ENCODE measurements around the gene DNAJC1.
A peak's percentile ranks its signal among the peaks of the same experiment; 100 is the strongest.
"Not testable (repeated sequence)": the region's sequence is repeated elsewhere in the genome, so short reads cannot be mapped to it uniquely, and the experiment has no call there.

DNAJC1 gene

GRCh38 chr10:21726601-21727225 lies 276.8 kb downstream of the DNAJC1 start:
- no peak for DNase-seq (ENCODE audit: low read depth)

GRCh38 chr10:21724687-21725367 lies 278.7 kb downstream of the DNAJC1 start:
- DNase-seq (ENCODE audit: low read depth), result peak; percentile 100

GRCh38 chr10:21724020-21724589 lies 279.4 kb downstream of the DNAJC1 start:
- DNase-seq (ENCODE audit: low read depth), result peak; percentile 43

GRCh38 chr10:21722209-21722608 lies 281.3 kb downstream of the DNAJC1 start:
- no peak for DNase-seq (ENCODE audit: low read depth)

- peak; percentile 77 for DNase-seq (ENCODE audit: low read depth)
These were observed 282.4 kb downstream of the DNAJC1 start for GRCh38 chr10:21721000-21721665.

GRCh38 chr10:21720090-21720489 lies 283.4 kb downstream of the DNAJC1 start:
- DNase-seq (ENCODE audit: low read depth), result peak; percentile 40

- DNase-seq (ENCODE audit: low read depth), result no peak
These were observed 284.0 kb downstream of the DNAJC1 start for GRCh38 chr10:21719502-21719901.

GRCh38 chr10:21717437-21718054 lies 286.0 kb downstream of the DNAJC1 start:
- DNase-seq (ENCODE audit: low read depth), result not testable (repeated sequence)

GRCh38 chr10:21715531-21716195 lies 287.9 kb downstream of the DNAJC1 start:
- DNase-seq (ENCODE audit: low read depth), result peak; percentile 35

GRCh38 chr10:21712975-21713374 lies 290.6 kb downstream of the DNAJC1 start:
- no peak for DNase-seq (ENCODE audit: low read depth)

- DNase-seq (ENCODE audit: low read depth), result no peak
These were observed 296.0 kb downstream of the DNAJC1 start for GRCh38 chr10:21707498-21707897.
